ENCODE measurements around the gene CNDP2.
"Not testable (repeated sequence)": the region's sequence is repeated elsewhere in the genome, so short reads cannot be mapped to it uniquely, and the experiment has no call there.

The CNDP2 gene

GRCh38 chr18:74473976-74474640 lies 22.1 kb upstream of the CNDP2 start:
- DNase-seq: no peak

DNA sequence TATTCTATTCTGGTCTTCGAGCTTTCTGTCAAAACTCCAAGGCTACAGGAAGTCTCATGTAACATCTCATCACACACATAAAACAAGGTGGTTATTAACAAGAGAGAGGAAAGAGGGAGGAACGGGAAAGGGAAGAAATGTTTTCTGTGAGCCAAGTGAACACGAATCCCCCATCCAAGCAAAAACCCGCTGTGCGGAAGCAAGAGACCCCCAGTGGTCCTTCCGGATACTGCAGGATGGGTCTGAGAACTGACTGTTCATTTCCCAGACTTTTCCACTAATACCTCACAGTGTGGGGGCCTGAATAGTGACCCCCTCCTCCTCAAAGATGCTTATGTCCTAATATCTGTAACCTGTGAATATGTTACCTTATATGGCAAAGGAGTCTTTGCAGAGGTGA lies 20.0 kb upstream of the CNDP2 start:
- peak; percentile 12 for DNase-seq

GRCh38 chr18:74477771-74478170 lies 18.4 kb upstream of the CNDP2 start:
- no peak for DNase-seq

GRCh38 chr18:74478316-74478715 lies 17.8 kb upstream of the CNDP2 start:
- no peak for DNase-seq

- no peak for DNase-seq
Observed at GRCh38 chr18:74478880-74479279, 17.3 kb upstream of the CNDP2 start.

- DNase-seq: no peak
Observed at GRCh38 chr18:74479486-74480148, 16.5 kb upstream of the CNDP2 start.

DNA sequence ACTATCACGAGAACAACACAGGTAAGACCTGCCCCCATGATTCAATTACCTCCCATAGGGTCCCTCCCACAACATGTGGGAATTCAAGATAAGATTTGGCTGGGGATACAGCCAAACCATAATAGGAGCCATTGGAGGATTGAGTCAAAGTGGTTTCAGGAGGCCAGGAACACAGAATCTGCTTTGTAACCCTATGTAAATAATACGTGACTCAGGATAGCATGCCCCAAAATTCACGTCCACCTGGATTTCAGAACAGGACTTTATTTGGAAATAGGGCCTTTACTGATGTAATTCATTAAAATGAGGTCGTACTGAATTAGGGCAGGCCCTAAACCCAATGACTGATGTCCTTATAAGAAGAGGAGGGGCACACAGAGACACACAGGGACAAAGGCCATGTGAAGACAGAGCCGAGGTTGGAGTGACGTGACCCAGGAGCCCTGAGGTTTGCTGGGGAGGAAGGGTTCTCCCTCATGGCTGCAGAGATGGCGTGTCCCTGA lies 16.0 kb upstream of the CNDP2 start:
- no peak for DNase-seq

DNA sequence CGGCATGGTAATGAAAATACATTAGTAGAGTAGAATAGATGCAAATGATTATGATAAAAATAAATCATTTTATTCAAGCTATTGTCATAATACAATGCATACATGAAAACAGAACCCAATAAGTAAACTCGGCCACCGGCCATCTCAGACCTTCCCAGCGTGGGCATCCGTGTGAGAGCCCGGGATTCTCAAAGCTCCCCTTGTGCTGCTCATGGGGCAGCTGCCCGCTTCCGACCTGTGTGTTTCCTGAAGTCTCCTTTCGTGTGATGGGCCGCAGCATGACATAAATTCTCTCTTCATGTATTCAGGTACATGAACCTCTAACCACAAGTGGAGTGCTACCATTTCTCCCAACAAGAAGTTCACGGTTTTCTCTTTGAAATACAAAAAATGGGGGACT lies 13.5 kb upstream of the CNDP2 start:
- DNase-seq: no peak

- DNase-seq: no peak
Observed at GRCh38 chr18:74486119-74486849, 9.9 kb upstream of the CNDP2 start.

- no peak for DNase-seq
Observed at GRCh38 chr18:74488354-74488753, 7.8 kb upstream of the CNDP2 start.

DNA sequence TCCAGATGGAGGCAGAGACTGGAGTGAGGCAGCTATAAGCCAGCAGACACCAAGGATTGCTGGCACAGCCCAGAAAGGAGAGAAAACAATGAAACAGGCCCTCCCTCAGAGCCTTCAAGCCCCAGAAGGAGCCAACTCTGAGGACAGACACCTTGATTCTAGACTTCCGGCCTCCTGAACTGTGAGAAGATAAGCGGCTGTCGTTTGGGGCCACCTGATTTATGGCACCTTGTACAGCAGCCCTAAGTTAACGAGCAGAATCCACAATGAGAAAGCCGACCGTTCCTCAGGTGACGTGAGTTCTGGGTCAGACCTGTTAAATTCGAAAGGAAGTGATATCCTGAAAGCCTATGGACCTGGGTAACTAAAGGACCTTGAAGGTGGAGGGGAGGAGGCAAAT lies 7.3 kb upstream of the CNDP2 start:
- DNase-seq: no peak

DNA sequence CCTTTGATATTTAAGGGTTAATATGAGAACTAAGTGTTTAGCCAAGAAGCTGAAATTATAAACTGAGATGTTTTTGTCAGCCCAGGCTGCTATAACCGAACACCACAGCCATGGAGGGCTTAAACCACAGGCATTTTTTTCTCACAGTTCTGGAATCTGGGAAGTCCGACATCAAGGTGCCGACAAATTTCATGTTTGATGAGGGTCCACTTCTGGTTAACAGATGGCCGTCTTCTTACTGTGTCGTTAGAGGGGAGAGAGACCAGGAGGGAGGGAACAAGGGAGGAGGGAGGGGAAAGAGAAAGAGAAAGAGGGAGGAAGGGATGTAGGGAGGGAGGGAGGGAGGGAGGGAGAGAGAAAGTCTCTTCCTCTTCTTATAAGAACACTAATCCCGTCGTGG lies 6.5 kb upstream of the CNDP2 start:
- peak; percentile 74 for DNase-seq

GRCh38 chr18:74492259-74492658 lies 3.9 kb upstream of the CNDP2 start:
- no peak for DNase-seq

DNA sequence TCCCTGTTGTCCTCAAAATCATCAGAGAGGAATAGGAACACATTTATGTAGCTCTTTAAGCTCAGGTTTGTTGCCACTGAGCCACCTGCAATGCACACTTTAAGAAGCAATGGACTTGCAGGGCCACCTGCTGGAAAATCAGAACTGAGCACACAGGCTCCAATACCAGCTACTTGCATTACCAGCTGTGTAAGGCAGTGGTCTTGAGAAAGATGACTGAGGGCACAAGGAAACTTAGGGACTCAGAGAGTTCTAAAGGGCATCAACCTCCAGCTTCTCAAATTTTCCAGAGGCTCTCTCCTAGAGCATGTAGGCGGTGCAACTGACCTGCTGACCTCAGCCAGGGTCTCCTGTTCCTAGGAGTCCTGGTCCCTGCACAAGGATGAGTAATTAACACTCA lies 2.5 kb upstream of the CNDP2 start:
- peak; percentile 21 for DNase-seq

DNA sequence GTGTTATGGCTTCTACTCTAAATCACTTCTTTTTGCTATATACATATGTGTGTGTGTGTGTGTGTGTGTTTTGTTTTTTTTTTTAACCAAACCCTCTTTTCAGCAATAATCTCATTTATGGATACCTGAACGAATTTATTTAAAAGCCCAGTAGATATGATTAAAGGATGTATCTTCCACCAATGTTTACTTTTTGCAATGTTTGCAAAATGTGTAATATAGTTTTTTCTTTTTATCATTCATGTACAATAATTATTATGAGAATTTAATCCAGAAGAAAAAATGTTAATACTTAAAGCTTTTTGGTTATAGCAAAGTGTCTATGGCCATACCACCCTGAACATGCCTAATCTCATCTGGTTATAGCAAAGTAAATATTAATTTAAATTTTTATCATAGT lies 1.6 kb upstream of the CNDP2 start:
- no peak for DNase-seq

DNA sequence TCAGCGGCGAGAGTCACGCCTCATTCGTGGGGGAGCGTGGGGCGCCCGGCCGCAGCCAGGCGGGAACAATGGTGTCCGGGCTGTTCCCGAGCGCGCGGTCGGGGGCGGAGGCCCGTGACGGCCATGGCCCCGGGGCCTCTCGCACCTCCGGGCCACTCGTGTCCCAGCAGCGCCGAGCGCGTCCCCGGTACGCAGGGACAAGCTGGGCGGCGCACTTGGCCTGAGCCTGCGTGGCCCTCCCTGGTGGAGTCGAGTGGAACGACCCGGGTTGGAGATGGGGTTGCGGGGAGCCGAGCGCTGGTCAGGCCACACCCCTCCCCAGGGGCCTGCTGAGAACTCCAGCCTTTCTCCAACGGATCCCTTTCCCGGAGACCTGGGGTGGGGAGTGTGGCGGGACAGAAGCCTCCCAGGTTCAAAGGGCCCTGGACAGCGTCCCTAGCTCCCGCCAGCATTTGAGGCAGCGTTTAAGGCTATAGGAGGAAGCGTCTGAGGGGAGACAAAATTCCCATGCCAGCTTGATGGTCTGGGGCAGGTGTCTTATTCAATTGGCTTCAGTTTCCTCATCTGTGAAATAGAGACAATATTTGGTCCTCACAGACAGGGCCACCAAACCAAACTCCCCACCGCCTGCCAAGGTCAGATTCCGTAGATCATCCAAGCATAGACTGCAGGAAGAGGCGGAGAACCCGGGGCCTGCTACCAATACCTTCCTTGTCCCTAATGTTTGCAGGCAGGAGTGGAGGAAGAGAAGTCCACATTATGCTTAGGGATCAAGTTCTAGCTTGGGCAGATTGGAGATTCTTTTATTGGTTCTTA lies 553 bp downstream of the CNDP2 start:
- DNase-seq: peak; percentile 55

DNA sequence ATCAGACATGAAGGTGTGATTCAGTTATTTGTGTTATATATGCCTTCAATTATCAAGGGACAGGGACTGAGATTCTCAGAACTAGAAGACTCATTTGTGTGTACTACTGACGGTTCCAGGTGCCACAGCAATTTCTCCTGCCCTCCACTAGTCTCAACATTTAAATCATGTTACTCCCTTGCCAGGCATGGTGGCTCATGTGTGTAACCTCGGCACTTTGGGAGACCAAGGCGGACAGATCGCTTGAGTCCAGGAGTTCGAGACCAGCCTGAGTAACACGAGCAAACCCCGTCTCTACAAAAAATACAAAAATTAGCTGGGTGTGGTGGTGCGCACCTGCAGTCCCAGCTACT lies 1.1 kb downstream of the CNDP2 start:
- no peak for DNase-seq

GRCh38 chr18:74497778-74498177 lies 1.6 kb downstream of the CNDP2 start:
- DNase-seq: no peak

GRCh38 chr18:74498712-74499627 lies 2.8 kb downstream of the CNDP2 start:
- DNase-seq: peak; percentile 16

DNA sequence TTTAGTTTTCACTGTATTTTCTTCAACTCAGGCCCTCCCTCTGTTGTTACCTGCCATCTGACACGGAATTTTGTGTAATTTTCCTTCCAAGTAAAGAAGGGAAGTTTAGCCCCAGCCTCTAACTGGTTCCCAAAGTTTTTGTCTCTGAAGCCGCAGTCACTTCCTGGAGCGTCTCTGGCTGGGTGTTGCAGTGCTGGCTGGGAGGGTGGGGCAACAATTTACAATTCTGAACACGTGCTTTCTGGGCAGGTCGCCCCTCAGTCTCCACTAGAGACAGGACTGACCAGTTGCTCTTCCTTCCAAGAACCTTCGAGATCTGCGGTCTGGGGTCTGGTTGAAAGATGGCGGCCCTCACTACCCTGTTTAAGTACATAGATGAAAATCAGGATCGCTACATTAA lies 3.5 kb downstream of the CNDP2 start:
- no peak for DNase-seq

DNA sequence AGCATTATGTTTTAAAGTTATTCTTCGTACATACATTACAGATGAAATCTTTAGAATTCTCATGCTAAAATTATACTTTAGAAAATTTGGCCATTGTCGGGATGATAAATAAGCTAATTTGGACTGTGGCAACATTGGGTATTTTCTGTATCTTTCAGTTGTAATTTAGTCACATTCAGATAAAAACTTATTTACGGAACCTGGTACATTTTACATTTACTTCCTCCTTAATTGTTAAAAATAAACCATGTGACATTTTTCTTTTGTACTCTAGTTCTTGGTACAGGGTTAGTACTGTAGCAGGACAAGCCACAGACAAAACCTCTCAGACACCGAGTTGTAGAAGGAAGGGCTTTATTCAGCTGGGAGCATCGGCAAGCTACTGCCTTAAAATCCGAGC lies 4.2 kb downstream of the CNDP2 start:
- no peak for DNase-seq

DNA sequence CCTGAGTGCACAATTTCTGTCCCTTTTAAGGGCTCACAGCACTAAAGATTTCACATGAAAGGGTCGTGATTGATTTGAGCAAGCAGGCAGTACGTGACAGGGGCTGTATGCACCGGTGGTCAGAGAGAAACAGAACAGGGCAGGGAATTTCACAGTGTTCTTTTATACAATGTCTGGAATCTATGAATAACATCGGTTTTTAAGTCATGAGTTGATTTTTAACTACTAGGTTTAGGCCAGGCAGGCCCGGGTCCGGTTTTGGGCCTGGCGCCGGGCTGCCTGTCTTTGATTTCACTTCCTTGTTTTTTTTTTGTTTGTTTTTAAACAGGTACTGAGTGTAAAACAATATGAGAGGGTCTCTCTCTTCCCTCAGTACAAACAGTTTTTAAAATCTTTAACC lies 4.6 kb downstream of the CNDP2 start:
- not testable (repeated sequence) for DNase-seq

Data from fibroblast of skin of back (primary cell).